ENCODE measurements around the gene TRIM7.
A peak's percentile ranks its signal among the peaks of the same experiment; 100 is the strongest.

The TRIM7 gene

GRCh38 chr5:181189363-181189961 lies 15.5 kb downstream of the TRIM7 start:
- peak overlapping the region; percentile 97 for H3K27ac ChIP-seq
- TF ChIP-seq CTCF (IDR thresholded peaks at IDR 0.05) (no peak), ZFX (IDR thresholded peaks at IDR 0.05; ENCODE audit: borderline replicate concordance) (no peak)

GRCh38 chr5:181188700-181189362 lies 16.2 kb downstream of the TRIM7 start:
- peak overlapping the region; percentile 97 for H3K27ac ChIP-seq

GRCh38 chr5:181187500-181188213 lies 17.3 kb downstream of the TRIM7 start:
- TF ChIP-seq ZFX (IDR thresholded peaks at IDR 0.05; ENCODE audit: borderline replicate concordance) = no peak
- TF ChIP-seq CTCF (IDR thresholded peaks at IDR 0.05) = peak; percentile 17
- H3K27ac ChIP-seq = peak overlapping the region; percentile 97

More at GRCh38 chr5:181188700-181189362, 16.2 kb downstream of the TRIM7 start:
- TF ChIP-seq CTCF (IDR thresholded peaks at IDR 0.05) = 0 out of 2 replicates have a peak, but pooled peaks have one; percentile 20
- TF ChIP-seq ZFX (IDR thresholded peaks at IDR 0.05; ENCODE audit: borderline replicate concordance) = no peak

- no peak for TF ChIP-seq CTCF (IDR thresholded peaks at IDR 0.05)
- TF ChIP-seq ZFX (IDR thresholded peaks at IDR 0.05; ENCODE audit: borderline replicate concordance) = no peak
- H3K27ac ChIP-seq = peak overlapping the region; percentile 97
These were observed 18.0 kb downstream of the TRIM7 start for GRCh38 chr5:181186986-181187499.

- H3K27ac ChIP-seq = 0 out of 2 replicates have a peak overlapping the region, but pooled peaks have one; percentile 97
- TF ChIP-seq ZFX (IDR thresholded peaks at IDR 0.05; ENCODE audit: borderline replicate concordance) (no peak), CTCF (IDR thresholded peaks at IDR 0.05) (no peak)
These were observed 19.0 kb downstream of the TRIM7 start for GRCh38 chr5:181186022-181186421.

GRCh38 chr5:181185560-181185959 lies 19.4 kb downstream of the TRIM7 start:
- TF ChIP-seq ZFX (IDR thresholded peaks at IDR 0.05; ENCODE audit: borderline replicate concordance) (no peak), CTCF (IDR thresholded peaks at IDR 0.05) (no peak)
- H3K27ac ChIP-seq = peak overlapping the region; percentile 88; the same call in 1 of the 2 replicates
